ENCODE data around the gene PTPRG. TPM values are rescaled to one million over a fixed set of nuclear protein-coding genes. Genes with fewer than 3 reads are reported as not detected.
A peak's percentile ranks its signal among the peaks of the same experiment; 100 is the strongest.
"Not testable (repeated sequence)": the region's sequence is repeated elsewhere in the genome, so short reads cannot be mapped to it uniquely, and the experiment has no call there.

The PTPRG gene
- total and polyA plus RNA-seq, 11 donors = 8.0 to 48.5 (median 35.4) TPM

GRCh38 chr3:61545716-61546115 lies 15.7 kb upstream of the PTPRG start:
- Histone ChIP-seq H3K27me3 (no peaks in the 10 kb centered on the region), H3K27ac (no peak overlapping the region), H3K9me3 (no peaks in the 10 kb centered on the region), H3K4me1 (peaks cover 0 to 3% (median 0%) of the 10 kb centered on the region in 12 donors), H3K36me3 (no peaks in the 10 kb centered on the region), H3K4me3 (no peak overlapping the region)
- TF ChIP-seq POLR2A (IDR thresholded peaks at IDR 0.05) (no peak), CTCF (IDR thresholded peaks at IDR 0.05) (no peak)
- intact Hi-C loops (cut with DNase I) = no loop called here
- WGBS, 4 donors = 84 to 95% (median 90%) methylated on average over 2 of the region's 2 CpGs
- DNase-seq (no peak), ATAC-seq (no peak)

DNA sequence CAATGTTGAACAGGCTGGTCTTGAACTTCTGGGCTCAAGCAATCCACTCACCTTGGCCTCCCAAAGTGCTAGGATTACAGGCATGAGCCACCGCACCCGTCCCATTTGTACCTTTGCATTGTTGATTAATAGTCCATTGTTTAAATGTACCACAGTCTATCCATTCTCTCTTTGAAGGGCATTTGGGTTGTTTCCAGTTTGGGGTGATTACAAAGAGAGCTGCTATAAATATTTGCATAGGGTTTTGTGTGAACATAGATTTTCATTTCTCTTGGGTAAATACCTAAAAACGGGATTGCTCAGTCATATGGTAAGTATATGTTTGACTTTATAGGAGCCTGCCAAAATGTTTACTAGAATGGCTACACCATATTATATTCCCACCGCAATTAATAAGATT lies 13.7 kb upstream of the PTPRG start:
- no peak for DNase-seq
- Histone ChIP-seq H3K36me3 (no peaks in the 10 kb centered on the region), H3K4me3 (no peak overlapping the region), H3K27me3 (no peaks in the 10 kb centered on the region), H3K9me3 (peaks cover 0 to 5% (median 0%) of the 10 kb centered on the region in 12 donors), H3K27ac (no peak overlapping the region), H3K4me1 (no peaks in the 10 kb centered on the region)
- intact Hi-C loops (cut with DNase I) = no loop called here
- TF ChIP-seq CTCF (IDR thresholded peaks at IDR 0.05) = no peak
- TF ChIP-seq POLR2A (IDR thresholded peaks at IDR 0.05) = no peak
- 90 to 95% (median 92%) methylated on average over 4 of the region's 4 CpGs for WGBS, 4 donors
- no peak for ATAC-seq

- H3K27ac ChIP-seq, H3K27me3 ChIP-seq, H3K36me3 ChIP-seq, DNase-seq, H3K4me1 ChIP-seq, ATAC-seq, H3K4me3 ChIP-seq, H3K9me3 ChIP-seq: not testable (repeated sequence)
- intact Hi-C loops (cut with DNase I) = loop anchor here in 3 of 10 donors (10.0 kb wide), 2 partner anchors 108 to 298 kb away; partner anchors contain the start of gene FHIT (in 1 of the 3)
- 94 to 98% (median 97%) methylated on average over 8 of the region's 8 CpGs for WGBS, 4 donors
These were observed 8.7 kb upstream of the PTPRG start for GRCh38 chr3:61552704-61553103.

- DNase-seq (no peak), ATAC-seq (no peak)
- TF ChIP-seq CTCF (IDR thresholded peaks at IDR 0.05) (peak in 4 of 12 donors; percentile 16 to 28 (median 26)), POLR2A (IDR thresholded peaks at IDR 0.05) (no peak)
- Histone ChIP-seq H3K4me3 (peak overlapping the region in 1 of 12 donors; percentile 65), H3K4me1 (peaks cover 0 to 17% (median 5%) of the 10 kb centered on the region in 12 donors), H3K9me3 (peaks cover 0 to 19% (median 8%) of the 10 kb centered on the region in 12 donors), H3K36me3 (no peaks in the 10 kb centered on the region), H3K27ac (peak overlapping the region; percentile 35 to 98 (median 96)), H3K27me3 (peaks cover 0 to 28% (median 0%) of the 10 kb centered on the region in 9 donors)
- intact Hi-C loops (cut with DNase I) = loop anchor here in 3 of 10 donors (10.0 kb wide), 2 partner anchors 114 to 304 kb away; partner anchors contain the start of gene FHIT (in 1 of the 3)
- WGBS, 4 donors = 47 to 53% (median 50%) methylated on average over 7 of the region's 7 CpGs
These were observed 2.1 kb upstream of the PTPRG start for GRCh38 chr3:61559136-61559731.
